GM12801 (cell line): ENCODE results near the gene RAB40B.

ENCODE experiments used
- TF ChIP-seq, protein P1 (sequence below): IDR thresholded peaks from one replicate; pipeline ENCODE4 v1.5.1; 2011; ENCODE audit warnings: control low read depth; ENCODE audit not compliant: insufficient read length; ENCODE audit errors: extremely low read depth

RAB40B gene

DNA sequence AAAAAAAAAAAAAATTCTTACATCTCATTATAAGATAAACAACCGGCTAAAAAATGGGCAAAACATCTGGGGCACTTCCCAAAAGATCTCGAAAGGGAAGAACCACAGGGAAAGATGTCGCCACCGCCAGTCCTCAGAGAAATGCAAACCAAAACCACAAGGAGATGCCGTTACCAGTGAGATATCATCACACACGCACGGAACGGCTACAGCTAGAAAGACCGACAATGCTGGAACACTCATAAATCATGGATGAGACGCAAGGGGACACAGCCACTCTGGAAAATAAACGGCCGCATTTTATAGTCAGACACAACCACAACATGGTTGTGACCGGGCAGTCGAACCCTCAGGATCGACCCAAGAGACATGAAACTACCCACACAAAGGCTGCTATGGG, 74.8 kb downstream of the RAB40B start:
- TF ChIP-seq, protein P1, sequence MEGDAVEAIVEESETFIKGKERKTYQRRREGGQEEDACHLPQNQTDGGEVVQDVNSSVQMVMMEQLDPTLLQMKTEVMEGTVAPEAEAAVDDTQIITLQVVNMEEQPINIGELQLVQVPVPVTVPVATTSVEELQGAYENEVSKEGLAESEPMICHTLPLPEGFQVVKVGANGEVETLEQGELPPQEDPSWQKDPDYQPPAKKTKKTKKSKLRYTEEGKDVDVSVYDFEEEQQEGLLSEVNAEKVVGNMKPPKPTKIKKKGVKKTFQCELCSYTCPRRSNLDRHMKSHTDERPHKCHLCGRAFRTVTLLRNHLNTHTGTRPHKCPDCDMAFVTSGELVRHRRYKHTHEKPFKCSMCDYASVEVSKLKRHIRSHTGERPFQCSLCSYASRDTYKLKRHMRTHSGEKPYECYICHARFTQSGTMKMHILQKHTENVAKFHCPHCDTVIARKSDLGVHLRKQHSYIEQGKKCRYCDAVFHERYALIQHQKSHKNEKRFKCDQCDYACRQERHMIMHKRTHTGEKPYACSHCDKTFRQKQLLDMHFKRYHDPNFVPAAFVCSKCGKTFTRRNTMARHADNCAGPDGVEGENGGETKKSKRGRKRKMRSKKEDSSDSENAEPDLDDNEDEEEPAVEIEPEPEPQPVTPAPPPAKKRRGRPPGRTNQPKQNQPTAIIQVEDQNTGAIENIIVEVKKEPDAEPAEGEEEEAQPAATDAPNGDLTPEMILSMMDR = no peak

DNA sequence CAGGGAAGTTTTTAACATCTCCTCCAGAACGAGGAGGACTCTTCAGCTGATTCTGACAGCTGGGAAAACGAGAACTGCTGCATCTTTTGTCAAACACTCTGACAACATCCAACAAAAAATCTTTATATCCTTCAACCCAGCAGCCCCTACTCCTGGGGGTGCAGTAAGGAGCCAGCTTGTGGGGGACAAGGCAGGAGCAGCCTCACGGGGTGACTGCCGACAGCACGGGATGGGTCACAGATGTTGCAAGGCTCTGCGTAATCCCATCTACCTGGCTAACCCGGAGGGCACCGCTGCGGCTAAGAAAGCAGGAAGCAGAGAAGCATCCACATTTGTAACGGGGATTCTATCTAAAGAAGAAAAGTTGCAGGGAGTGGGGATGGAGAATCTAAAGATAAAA, 78.9 kb downstream of the RAB40B start:
- TF ChIP-seq, protein P1 = no peak

DNA sequence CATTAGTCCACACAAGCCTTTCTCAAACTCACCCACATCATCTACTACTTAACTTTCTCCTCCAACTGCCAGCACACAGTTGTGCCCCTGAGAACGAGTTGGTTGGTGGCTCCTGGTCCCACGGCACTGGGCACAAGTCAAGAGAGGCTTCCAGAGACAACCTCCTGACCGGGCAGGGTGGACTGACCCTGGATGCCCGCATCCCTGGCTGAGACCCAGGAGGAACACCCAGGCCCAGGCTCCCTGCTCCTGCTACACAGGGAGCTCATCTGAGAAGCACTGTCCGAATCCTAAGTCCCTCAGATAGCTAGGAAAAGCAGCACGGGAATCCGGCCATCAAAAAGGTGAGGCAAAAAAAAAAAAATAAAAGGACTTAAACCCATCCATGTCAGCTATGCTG, 79.3 kb downstream of the RAB40B start:
- TF ChIP-seq, protein P1 = no peak

DNA sequence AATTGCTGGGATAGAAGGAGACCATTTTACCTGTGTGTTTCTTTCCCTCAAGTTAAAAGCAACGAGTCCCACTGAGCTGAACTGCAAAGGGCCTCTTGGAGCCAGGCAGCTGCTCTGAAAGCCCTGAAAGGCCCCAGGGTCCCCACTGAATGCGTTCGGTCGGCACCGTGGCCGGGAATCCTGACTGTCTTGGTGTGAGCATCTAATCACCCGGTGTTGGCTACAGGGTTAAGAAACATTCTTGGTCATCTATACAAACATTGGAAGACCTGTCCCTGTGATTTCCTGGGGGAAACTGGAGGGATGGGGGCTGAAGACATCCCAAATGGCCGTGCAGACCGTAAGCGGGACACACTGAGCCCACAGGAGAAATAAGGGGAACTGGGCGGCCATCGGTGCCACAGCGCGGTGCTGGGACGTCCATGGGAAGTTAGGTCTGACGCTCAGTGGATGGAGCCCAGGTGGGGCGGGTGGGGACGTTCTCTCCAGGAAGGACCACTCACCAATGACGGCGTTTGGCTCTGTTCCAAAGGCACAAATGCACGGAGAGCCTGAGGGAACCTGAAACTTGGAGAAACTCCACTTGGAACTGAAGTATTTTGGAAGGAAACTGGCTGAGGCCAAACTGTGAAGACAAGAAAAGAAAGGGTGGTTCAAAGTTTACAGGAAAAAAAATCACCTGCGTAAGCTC, 82.3 kb downstream of the RAB40B start:
- TF ChIP-seq, protein P1 = no peak

DNA sequence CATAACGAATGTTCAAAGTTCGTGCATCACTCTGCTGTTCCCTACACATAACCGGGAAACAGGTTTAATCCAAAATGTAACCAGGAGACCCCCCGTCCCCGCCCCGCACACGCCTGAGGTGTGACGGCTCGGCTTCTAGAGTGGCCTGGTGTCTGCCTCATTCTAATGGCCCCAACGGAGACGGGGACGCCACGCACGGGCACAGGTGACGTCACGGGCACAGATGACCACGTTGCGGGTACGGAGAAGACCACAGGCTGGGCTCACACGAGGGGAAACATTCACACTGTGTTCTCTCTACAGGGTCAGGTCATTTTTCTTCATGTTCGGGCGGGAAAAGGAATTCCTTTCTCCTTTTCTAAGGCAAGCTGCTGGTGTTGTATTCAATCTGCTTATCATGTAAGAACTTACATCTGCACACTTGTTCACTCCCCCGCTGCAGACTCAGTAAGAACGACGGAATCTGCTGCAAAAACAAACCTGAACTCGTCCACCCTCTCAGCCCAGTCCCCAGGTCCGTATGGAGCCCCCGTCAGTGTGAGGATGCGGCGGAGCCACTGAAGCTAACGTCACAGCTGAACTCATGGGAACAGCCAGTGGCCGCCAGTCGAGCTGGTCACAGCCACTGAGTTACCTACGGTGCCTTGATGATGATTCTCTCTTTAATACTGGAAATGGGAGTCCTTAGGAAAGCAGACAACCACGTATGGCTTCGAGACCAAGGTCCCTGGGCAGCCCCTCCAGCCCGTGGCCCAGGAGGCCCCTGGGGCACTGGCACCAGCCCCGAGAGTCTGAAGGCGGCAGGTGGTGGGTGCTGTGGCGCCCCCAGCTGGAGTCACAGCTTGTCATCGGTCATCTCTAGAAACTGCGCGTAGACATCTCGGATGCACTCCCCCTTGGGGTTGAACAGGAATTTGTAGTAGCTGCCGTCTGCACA, 83.1 kb downstream of the RAB40B start:
- TF ChIP-seq, protein P1 = no peak

DNA sequence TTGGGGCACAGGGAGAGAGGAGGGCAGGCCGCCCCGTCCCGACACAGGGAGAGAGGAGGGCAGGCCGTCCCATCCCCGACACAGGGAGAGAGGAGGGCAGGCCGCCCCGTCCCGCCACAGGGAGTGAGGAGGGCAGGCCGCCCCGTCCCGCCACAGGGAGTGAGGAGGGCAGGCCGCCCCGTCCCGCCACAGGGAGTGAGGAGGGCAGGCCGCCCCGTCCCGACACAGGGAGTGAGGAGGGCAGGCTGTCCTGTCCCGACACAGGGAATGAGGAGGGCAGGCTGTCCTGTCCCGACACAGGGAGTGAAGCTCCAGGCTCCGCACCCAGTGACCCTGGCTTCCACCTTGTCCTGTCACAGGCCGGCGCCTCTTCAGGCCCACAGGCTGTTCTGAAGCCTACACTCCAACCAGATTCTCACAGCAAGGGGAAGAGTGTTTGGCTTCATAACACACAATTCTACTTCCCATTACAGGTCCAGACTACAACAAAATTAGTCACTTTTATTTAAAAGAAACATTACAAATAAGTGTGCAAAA, 84.3 kb downstream of the RAB40B start:
- TF ChIP-seq, protein P1 = no peak
